ENCODE results near the gene DAW1. TPM values are rescaled to one million over a fixed set of nuclear protein-coding genes. Genes with fewer than 3 reads are reported as not detected.

DAW1 gene
- total RNA-seq, 1 experiment from 2014 or later = 0.26 TPM

DNA sequence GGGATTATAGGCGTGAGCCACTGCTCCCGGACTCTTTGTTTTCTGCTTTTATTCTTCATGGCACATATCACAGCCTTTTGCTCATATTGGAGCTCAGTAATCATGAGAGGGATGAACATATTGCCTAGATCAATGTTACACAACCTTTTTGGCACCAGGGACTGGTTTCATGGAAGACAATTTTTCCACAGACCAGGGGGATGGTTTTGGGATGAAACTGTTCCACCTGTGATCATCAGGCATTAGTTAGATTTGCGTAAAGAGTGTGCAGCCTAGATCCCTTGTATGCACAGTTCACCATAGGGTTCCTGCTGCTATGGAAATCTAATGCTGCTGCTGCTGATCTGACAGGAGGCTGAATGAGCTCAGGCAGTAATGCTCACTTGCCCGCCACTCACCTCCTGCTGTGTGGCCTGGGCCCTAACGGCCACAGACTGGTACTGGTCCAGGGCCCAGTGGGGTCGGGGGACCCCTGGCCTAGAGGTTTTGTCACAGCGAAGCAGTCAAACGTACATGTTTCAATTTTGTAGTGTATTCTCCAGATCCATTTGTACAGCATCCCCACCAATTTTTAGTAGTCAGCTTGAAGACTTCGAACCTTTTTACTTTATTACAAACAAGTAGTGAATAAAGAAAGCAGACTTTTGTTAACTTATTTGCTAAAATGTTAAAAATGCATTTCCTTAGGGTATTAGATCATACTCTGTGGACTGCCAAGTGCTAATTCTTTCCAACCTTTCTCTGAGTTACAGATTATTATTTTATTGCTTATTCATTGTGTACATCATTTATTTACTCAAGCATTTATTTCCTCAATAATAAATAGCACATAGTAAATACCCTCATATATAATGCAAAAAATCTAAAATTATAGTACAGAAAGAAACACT lies 6.2 kb downstream of the DAW1 start:
- intact Hi-C loops (cut with micrococcal nuclease; ENCODE audit: unreplicated experiment) (no loop called here), in situ Hi-C loops (cut with HindIII; ENCODE audit: low pct_unique_long_range_greater_than_20kb, low sequenced_read_pairs) (no loop called here)
- no TSS peak for BruUV-seq (replicated peaks)
- H3K36me3 ChIP-seq (ENCODE audit: control insufficient read depth, insufficient read depth, low read length) = no peaks in the 10 kb centered on the region
- CTCF ChIA-PET = no interaction called here
- ATAC-seq (peak; percentile 75; the same call in 1 of the 2 replicates), DNase-seq (ENCODE audit: low read depth, low spot score) (no peak)
- H3K27me3 ChIP-seq (ENCODE audit: control insufficient read depth, insufficient read depth, low read length) = no peaks in the 10 kb centered on the region
- no peak overlapping the region for H3K27ac ChIP-seq (ENCODE audit: low read length)
- no peak overlapping the region for H3K4me3 ChIP-seq (ENCODE audit: low read depth in 2 of 2, low read length in 2 of 2)
- no peaks in the 10 kb centered on the region for H3K9me3 ChIP-seq (ENCODE audit: control insufficient read depth, insufficient read depth, low read depth, low read length)
- POLR2A ChIA-PET = interaction anchor here (0.5 kb wide), 1 partner anchor 539 kb away, joined by 6 read pairs; no protein-coding TSS in a partner anchor
- no peaks in the 10 kb centered on the region for H3K4me1 ChIP-seq (ENCODE audit: control insufficient read depth, insufficient read depth, low read length)
- TF ChIP-seq POLR2AphosphoS5 (IDR thresholded peaks at IDR 0.05; ENCODE audit: low read depth, low read length) = no peak
- TF ChIP-seq, protein P1, sequence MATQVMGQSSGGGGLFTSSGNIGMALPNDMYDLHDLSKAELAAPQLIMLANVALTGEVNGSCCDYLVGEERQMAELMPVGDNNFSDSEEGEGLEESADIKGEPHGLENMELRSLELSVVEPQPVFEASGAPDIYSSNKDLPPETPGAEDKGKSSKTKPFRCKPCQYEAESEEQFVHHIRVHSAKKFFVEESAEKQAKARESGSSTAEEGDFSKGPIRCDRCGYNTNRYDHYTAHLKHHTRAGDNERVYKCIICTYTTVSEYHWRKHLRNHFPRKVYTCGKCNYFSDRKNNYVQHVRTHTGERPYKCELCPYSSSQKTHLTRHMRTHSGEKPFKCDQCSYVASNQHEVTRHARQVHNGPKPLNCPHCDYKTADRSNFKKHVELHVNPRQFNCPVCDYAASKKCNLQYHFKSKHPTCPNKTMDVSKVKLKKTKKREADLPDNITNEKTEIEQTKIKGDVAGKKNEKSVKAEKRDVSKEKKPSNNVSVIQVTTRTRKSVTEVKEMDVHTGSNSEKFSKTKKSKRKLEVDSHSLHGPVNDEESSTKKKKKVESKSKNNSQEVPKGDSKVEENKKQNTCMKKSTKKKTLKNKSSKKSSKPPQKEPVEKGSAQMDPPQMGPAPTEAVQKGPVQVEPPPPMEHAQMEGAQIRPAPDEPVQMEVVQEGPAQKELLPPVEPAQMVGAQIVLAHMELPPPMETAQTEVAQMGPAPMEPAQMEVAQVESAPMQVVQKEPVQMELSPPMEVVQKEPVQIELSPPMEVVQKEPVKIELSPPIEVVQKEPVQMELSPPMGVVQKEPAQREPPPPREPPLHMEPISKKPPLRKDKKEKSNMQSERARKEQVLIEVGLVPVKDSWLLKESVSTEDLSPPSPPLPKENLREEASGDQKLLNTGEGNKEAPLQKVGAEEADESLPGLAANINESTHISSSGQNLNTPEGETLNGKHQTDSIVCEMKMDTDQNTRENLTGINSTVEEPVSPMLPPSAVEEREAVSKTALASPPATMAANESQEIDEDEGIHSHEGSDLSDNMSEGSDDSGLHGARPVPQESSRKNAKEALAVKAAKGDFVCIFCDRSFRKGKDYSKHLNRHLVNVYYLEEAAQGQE (IDR thresholded peaks at IDR 0.05; ENCODE audit: insufficient read depth in 1 of 2, low read depth in 2 of 2, low read length in 1 of 2) = no peak
- TF ChIP-seq TCF7L2 (IDR thresholded peaks at IDR 0.05; ENCODE audit: low read depth, low read length) = no peak
- no peak for TF ChIP-seq SIN3A (IDR thresholded peaks at IDR 0.05; ENCODE audit: borderline replicate concordance, insufficient read depth, low read depth, low read length)
- TF ChIP-seq, protein P2, sequence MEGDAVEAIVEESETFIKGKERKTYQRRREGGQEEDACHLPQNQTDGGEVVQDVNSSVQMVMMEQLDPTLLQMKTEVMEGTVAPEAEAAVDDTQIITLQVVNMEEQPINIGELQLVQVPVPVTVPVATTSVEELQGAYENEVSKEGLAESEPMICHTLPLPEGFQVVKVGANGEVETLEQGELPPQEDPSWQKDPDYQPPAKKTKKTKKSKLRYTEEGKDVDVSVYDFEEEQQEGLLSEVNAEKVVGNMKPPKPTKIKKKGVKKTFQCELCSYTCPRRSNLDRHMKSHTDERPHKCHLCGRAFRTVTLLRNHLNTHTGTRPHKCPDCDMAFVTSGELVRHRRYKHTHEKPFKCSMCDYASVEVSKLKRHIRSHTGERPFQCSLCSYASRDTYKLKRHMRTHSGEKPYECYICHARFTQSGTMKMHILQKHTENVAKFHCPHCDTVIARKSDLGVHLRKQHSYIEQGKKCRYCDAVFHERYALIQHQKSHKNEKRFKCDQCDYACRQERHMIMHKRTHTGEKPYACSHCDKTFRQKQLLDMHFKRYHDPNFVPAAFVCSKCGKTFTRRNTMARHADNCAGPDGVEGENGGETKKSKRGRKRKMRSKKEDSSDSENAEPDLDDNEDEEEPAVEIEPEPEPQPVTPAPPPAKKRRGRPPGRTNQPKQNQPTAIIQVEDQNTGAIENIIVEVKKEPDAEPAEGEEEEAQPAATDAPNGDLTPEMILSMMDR (IDR thresholded peaks at IDR 0.05) = no peak

DNA sequence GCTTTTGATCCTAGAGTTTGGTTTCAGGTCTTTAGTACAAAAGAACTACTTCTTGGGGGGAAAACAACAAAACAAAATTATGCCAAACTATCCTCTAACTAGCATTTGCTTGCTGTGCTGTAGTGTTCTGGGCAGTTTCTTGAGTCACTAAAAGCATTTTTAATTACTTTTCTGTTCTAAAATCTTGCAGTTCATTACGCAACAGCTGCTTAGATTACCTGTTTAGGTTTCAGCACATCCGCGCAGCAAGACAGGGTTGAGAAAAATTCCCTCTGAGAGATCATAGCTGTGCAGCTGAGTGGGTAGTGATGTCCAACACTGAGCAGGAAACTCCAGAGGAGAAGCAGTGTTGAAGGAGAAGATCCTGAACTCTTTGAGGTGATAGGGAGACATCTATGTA lies 9.0 kb downstream of the DAW1 start:
- intact Hi-C loops (cut with micrococcal nuclease; ENCODE audit: unreplicated experiment) = no loop called here
- TF ChIP-seq, protein P2 (IDR thresholded peaks at IDR 0.05) = no peak
- TF ChIP-seq POLR2AphosphoS5 (IDR thresholded peaks at IDR 0.05; ENCODE audit: low read depth, low read length) (no peak), SIN3A (IDR thresholded peaks at IDR 0.05; ENCODE audit: borderline replicate concordance, insufficient read depth, low read depth, low read length) (no peak), TCF7L2 (IDR thresholded peaks at IDR 0.05; ENCODE audit: low read depth, low read length) (no peak)
- TF ChIP-seq, protein P1 (IDR thresholded peaks at IDR 0.05; ENCODE audit: insufficient read depth in 1 of 2, low read depth in 2 of 2, low read length in 1 of 2) = no peak

More for the DNA sequence above, 9.0 kb downstream of the DAW1 start:
- H3K4me1 ChIP-seq (ENCODE audit: control insufficient read depth, insufficient read depth, low read length) = no peaks in the 10 kb centered on the region
- no peaks in the 10 kb centered on the region; the same call in 1 of the 2 replicates for H3K9me3 ChIP-seq (ENCODE audit: control insufficient read depth, insufficient read depth, low read depth, low read length)
- DNase-seq (ENCODE audit: low read depth, low spot score) (no peak), ATAC-seq (no peak)
- POLR2A ChIA-PET = no interaction called here
- in situ Hi-C loops (cut with HindIII; ENCODE audit: low pct_unique_long_range_greater_than_20kb, low sequenced_read_pairs) = no loop called here
- no peaks in the 10 kb centered on the region for H3K27me3 ChIP-seq (ENCODE audit: control insufficient read depth, insufficient read depth, low read length)
- no TSS peak for BruUV-seq (replicated peaks)
- H3K4me3 ChIP-seq (ENCODE audit: low read depth in 2 of 2, low read length in 2 of 2) = no peak overlapping the region
- H3K36me3 ChIP-seq (ENCODE audit: control insufficient read depth, insufficient read depth, low read length) = no peaks in the 10 kb centered on the region
- CTCF ChIA-PET = no interaction called here
- no peak overlapping the region for H3K27ac ChIP-seq (ENCODE audit: low read length)

Measured in Panc1 (cell line).